Activated T-cell treated with anti-CD3 and anti-CD28 coated beads, Interleukin-2, amount 50 U/mL, for 24 hours (primary cell): ENCODE measurements around the gene AURKAIP1.

ENCODE experiments used
- DNase-seq: peaks from one replicate; pipeline ENCODE4 v3.0.0-alpha.2; 2020
- H3K27ac Mint-ChIP-seq: 2 replicates; pipeline ENCODE4 v1.8.0; 2020; ENCODE audit warnings: mild to moderate bottlenecking, mixed read lengths
- H3K27me3 Mint-ChIP-seq: 2 replicates; pipeline ENCODE4 v1.8.0; 2020; ENCODE audit warnings: mixed read lengths
- H3K36me3 Mint-ChIP-seq: 2 replicates; pipeline ENCODE4 v1.8.0; 2020; ENCODE audit warnings: low read depth, mixed read lengths
- H3K4me1 Mint-ChIP-seq: 2 replicates; pipeline ENCODE4 v1.8.0; 2020; ENCODE audit warnings: low read depth, mixed read lengths
- H3K4me3 Mint-ChIP-seq: 2 replicates; pipeline ENCODE4 v1.8.0; 2020; ENCODE audit warnings: mild to moderate bottlenecking, moderate library complexity, mixed read lengths
- H3K9me3 Mint-ChIP-seq: 2 replicates; pipeline ENCODE4 v1.8.0; 2020; ENCODE audit warnings: mixed read lengths

AURKAIP1 gene

DNA sequence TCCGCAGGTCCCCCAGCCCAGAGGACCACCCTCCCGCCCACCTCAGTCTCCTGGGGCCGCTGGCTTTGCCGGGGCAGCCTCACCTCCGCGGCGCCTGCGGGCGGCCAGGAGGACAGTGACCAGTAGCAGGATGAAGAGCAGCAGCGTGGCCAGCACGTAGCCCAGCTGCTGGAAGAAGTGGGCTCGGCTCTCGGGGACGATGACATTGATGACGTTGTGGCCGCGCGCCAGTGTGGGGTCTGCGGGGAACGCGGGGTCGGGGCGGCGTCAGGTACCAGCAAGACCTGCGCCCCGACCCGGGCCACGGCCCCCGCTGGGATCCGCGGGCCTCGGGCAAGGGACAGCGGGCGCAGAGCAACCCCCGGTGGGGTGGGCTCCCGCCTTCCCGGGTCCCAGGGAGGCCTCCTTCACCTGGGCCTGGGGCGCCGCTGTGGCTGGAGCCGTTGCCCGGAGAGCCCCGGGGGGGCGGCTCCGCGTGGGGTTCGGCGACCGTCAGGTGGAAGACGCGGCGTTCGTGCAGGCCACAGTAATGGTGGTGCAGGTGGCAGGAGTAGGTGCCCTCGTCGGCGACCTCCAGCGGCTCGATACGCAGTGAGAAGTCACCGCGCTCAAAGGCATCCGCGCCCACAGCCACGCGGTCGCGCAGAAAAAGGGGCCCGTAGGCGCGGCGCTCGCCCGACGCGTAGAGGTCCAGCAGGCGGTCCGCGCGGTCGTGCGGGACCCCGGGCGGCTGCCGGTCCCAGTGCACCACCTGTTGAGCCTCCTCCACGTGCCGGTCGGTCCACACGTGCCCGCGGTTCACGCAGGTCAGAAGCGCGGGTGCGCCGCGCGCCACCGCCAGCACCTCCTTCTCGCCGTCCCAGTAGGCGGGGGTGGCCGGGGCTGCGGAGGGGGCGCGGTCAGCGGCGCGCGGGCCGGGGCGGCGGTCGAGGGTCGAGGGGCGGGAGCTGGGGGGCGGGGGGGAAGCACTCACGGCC, 20.4 kb downstream of the AURKAIP1 start:
- Mint-ChIP-seq H3K27ac (no peak overlapping the region), H3K27me3 (peaks cover 40% of the 10 kb centered on the region), H3K4me3 (no peak overlapping the region), H3K9me3 (no peaks in the 10 kb centered on the region), H3K36me3 (no peaks in the 10 kb centered on the region), H3K4me1 (peaks cover 18% of the 10 kb centered on the region)
- DNase-seq: peak; percentile 59

DNA sequence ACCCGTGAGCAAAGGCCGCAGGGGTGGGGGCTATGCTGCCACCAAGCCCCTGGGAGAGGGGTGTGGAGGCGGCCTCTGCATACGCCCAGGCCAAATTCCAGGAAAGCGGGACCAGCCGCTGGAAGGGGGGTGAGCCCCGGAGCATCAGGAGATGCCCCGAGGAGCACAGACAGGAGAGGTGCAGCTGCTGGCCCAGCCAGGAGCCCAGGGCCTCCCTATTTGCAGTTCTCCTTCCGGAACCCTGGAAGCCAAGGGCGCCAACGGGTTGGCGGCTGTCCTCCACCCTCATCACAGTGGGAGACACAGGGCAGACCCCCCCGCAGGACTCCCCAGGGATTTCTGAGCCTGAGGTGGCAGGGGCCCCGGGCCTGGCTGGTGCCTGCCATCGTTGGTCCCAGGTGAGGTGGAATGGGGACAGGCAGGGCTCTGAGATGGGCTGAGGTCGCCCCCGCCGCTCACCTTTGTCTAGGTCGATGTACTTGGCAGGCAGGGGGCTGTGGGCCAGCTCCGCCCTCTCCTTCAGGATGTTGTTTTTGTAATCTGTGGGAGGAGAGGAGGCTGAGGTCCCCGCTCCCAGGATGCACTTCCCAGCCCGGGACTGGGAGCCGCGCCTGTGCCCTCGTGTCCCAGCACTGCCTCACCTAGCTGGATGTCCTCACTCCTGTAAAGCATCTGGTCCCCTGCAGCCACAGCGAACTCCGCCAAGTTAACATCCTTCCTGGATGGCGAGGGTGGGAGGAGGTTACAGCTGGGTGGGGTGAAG, 21.4 kb downstream of the AURKAIP1 start:
- Mint-ChIP-seq H3K4me1 (peaks cover 10% of the 10 kb centered on the region), H3K36me3 (no peaks in the 10 kb centered on the region), H3K27ac (no peak overlapping the region), H3K9me3 (no peaks in the 10 kb centered on the region), H3K4me3 (no peak overlapping the region), H3K27me3 (peaks cover 36% of the 10 kb centered on the region)
- DNase-seq: no peak

DNA sequence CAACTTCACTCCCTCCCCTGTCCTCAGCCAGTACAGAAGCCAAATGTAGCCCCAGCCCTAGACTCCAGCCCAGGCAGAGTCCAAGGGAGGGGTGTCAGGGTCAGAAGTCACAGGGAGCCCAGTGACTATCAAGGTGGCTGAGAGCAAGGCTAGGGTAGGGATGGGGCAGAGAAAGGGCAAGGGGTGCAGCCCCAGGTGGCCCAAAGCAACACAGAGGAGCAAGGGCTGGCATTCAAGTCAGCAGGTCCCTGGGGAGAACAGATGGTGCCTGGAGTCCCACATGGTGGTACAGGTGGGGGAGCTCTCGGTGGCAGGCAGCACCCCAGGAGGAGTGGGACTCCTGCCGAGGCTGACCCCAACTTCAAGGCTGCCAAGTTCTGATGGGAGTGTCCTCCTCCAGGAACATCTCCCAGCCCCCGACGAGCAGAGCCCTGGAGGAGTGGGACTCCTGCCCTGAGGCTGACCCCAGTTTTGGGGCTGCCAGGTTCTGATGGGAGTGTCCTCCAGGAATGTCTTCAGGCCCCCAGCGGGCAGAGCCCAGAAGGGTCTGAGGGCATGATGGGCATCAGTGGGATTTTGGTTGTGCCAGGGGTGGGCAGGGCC, 22.1 kb downstream of the AURKAIP1 start:
- H3K27ac Mint-ChIP-seq: no peak overlapping the region
- H3K4me1 Mint-ChIP-seq: peaks cover 7% of the 10 kb centered on the region
- no peak overlapping the region for H3K4me3 Mint-ChIP-seq
- no peaks in the 10 kb centered on the region for H3K36me3 Mint-ChIP-seq
- H3K9me3 Mint-ChIP-seq: no peaks in the 10 kb centered on the region
- H3K27me3 Mint-ChIP-seq: peaks cover 35% of the 10 kb centered on the region
- no peak for DNase-seq

DNA sequence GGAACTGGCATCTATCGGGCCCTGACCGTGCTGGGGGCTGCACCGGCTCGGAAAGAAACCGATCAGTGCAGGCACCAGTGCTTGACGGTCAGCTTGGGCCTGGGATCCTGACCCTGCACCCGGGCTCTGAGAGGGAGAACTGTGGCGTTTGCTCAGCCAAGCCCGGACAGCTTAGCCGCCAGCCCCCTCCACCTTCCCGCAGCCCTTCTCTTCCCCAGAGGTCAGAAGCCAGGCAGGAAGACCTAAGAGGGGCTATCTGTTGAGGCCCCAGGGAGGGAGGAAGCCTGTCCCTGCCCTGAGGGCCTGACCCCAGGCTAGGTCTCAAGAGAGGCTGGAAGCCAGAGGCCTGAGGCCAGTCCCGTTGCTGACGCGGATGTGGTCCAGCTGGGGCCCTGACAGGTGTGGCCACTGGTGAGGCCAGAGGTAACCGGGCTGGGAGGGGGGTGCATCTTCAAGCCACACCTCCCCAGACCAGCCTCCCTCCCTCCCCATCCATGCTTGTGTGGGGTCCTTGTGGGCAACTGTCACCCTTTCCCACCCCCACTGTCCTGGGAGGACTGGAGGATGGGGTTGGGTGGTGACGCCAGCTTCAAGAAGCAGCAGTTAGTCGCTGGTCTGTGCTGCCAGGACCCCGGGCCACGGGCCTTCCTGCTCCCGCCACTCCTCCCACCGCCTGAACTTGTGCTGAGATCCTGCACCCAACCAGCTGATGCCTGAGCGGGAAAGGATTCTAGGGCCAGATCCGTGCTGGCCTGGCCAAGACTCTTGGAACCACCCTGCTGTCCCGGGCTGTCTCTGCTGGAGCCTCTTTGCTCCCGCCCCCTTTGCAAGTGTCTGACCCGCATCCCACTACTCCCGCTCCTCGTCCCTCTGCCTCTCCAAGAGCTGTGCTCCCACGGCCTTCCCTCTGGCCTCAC, 23.2 kb downstream of the AURKAIP1 start:
- H3K4me3 Mint-ChIP-seq: peak overlapping the region; percentile 62
- peak overlapping the region; percentile 60 for H3K27ac Mint-ChIP-seq
- no peaks in the 10 kb centered on the region for H3K9me3 Mint-ChIP-seq
- DNase-seq: no peak
- peaks cover 26% of the 10 kb centered on the region for H3K27me3 Mint-ChIP-seq
- H3K4me1 Mint-ChIP-seq: peaks cover 18% of the 10 kb centered on the region
- no peaks in the 10 kb centered on the region for H3K36me3 Mint-ChIP-seq

DNA sequence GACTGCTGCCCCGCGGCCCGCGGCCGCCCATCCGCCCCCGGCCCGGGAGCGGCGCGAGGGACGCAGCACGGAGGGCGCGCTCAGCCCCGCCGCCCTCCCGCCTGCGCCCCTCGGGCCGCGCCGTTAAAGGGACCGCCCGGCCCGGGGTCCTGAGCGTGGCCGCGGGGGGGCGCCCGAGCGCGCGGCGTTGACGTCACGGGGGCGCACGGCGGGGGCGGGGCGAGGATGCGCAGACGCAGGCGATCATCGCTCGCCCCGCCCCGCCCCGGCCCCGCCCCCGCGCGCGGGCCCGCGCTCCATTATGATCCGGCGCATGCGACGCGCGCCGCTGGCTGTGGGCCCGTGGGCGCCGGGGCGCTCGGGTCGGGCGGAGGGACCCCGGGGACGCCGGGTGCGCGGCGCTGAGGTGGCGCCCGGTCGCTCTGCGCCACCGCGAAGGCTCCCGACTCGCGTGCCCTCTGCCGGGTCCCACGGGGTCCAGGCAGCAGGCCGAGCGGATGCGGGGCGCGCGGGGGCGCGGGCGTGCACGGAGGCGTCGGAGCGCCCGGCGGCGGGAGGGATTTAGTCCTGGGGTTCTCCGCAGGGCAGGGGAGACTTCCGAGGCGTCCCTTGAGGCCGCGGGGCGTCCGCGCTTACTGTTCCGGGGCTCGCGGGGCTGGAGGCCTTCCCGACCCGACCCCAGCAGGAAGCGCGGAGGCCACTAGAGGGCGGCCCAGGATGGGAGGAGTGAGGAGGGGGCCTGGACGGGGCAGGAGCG, 25.6 kb downstream of the AURKAIP1 start, which contains the start of gene DVL1:
TSS of gene DVL1 (minus strand) at position 163 of the 757 bp plus-strand sequence. CDS start 353 bp downstream, outside the sequence.
- H3K9me3 Mint-ChIP-seq: no peaks in the 10 kb centered on the region
- H3K36me3 Mint-ChIP-seq: no peaks in the 10 kb centered on the region
- H3K27ac Mint-ChIP-seq: peak within 1 kb of the TSS; percentile 77
- peaks cover 37% of the 10 kb centered on the region for H3K4me1 Mint-ChIP-seq
- peak; percentile 82 for DNase-seq
- H3K27me3 Mint-ChIP-seq: peaks cover 25% of the 10 kb centered on the region
- peak within 1 kb of the TSS; percentile 82 for H3K4me3 Mint-ChIP-seq

DNA sequence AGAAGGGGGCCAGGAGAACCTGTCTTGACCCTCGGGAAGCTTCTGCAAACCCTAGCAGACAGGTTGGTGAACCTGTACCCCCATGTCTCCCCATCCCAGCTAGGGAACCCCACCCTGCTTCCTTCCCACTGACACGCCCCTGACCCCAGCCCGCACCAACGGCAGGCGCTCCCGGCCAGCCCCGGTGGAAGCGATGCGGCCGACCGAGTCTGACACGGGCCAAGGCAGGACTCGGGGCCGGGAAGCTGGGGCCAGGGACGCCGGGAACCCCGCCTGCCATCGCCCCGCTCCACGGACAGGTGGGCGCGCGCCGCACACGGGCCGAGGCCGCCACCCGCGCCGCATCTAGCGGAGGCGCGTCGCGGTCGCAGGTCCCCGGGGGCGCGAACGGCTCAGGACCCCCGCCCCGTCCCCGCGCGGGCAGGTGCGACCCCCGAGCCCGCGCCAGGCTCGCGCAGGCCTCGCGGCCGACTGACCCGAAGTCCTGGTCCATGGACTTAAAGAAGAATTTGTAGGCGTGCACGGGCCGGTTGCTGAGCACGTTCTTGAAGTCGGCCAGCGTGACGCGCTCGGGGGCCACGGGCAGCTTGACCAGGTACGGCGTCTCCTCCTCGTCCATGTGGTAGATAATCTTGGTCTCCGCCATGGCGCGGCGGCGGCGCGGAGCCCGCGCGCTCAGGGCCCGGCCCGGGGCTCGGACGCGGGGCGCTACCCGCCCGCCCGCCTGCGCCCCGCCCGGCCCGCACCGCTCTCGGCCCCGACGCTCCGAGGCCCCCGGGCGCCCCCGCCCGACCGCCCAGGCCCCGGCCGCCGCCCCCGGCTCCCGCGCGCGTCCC, 26.4 kb downstream of the AURKAIP1 start:
- Mint-ChIP-seq H3K27me3 (peaks cover 18% of the 10 kb centered on the region), H3K4me3 (peak overlapping the region; percentile 82), H3K9me3 (no peaks in the 10 kb centered on the region), H3K36me3 (no peaks in the 10 kb centered on the region), H3K4me1 (peaks cover 35% of the 10 kb centered on the region), H3K27ac (peak overlapping the region; percentile 77)
- DNase-seq: no peak

DNA sequence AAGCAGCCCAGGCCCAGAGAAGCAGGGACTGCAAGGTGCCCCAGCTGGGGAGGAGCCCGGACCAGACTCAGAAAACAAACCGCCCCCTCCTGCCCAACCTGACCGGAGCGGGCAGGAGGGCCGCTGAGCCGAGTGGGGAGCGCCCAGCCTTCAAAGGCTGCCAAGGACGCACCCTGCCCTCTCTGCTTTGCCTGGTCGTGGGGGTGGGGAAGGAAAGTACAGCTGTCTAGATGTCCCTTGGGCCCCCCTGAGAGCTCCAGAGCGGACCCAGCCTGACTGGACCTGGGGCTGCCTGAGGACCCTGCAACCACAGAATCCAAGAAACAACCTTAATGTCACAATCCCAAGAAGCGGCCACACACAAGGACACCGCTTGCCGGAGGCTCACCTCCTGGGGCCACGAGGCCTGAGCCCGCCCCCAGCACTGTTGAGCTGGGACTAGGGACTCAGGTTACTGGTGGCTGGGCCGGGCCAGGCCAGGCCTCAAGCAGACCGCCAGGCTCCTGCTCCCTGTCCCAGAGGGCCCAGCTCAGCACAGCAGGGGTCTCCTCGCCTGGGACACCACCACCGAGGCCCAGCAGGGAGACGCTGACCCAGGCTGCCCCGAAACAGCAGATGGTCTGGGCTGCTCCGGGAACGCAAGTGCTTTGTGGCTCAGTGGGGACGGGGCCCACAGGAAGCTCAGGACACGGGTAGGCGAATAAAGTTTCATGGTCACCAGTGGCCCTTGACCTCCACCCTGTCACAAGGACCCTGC, 27.2 kb downstream of the AURKAIP1 start:
- Mint-ChIP-seq H3K9me3 (no peaks in the 10 kb centered on the region), H3K27me3 (peaks cover 10% of the 10 kb centered on the region), H3K4me1 (peaks cover 35% of the 10 kb centered on the region), H3K36me3 (no peaks in the 10 kb centered on the region), H3K27ac (peak overlapping the region; percentile 77), H3K4me3 (peak overlapping the region; percentile 82)
- DNase-seq: no peak

DNA sequence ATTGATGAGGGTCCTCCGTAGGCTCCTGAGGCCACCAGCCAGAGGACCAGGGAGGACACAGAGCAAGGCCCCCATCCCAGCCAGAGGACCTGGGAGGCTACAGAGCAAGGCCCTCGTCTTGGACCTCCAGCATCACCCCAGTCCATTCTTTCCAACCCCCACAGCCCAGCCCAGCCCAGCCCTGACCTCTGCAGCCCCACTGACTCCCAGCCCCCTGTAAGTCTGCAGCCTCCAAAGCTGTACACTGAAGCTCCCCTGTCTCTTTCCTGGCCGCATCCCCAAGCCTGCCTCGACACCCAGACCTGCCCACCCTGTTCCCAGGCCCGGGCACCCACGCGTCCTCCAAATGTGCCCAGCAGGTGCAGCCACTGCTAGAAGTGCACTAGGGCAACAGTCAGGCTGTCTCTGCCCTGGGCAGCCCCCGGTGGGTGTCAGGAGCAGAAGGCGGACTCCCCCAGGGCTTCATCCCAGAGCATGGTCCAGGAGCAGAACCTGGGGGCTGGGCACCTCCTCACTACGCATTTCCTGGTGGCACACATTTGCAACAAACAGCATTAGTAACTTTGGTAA, 27.9 kb downstream of the AURKAIP1 start:
- H3K36me3 Mint-ChIP-seq: no peaks in the 10 kb centered on the region
- H3K27ac Mint-ChIP-seq: peak overlapping the region; percentile 37
- DNase-seq: no peak
- H3K27me3 Mint-ChIP-seq: peaks cover 2% of the 10 kb centered on the region
- H3K4me1 Mint-ChIP-seq: peaks cover 32% of the 10 kb centered on the region
- H3K4me3 Mint-ChIP-seq: peak overlapping the region; percentile 82
- H3K9me3 Mint-ChIP-seq: no peaks in the 10 kb centered on the region

DNA sequence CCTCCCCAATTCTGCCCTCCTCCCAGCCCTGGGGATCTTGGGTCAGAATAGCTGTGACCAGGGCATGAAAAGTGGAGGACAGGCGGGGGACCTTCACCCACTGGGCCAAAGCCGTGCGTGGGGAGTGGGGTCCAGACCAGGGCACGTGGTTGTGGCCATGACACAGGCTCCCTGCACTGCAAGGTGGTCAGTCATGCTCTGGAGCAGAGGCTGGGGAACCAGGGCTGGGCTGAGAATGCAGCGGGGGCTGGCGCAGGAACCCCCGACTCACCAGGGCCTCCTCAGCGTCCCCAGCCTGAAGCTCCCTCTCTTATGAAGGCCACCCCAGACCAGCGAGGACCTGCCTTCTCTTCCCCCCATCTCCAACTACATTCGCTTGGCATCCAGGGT, 28.5 kb downstream of the AURKAIP1 start:
- Mint-ChIP-seq H3K4me3 (peak overlapping the region; percentile 41), H3K27ac (no peak overlapping the region), H3K27me3 (no peaks in the 10 kb centered on the region), H3K36me3 (peaks cover 4% of the 10 kb centered on the region), H3K4me1 (peaks cover 30% of the 10 kb centered on the region), H3K9me3 (no peaks in the 10 kb centered on the region)
- DNase-seq: no peak

DNA sequence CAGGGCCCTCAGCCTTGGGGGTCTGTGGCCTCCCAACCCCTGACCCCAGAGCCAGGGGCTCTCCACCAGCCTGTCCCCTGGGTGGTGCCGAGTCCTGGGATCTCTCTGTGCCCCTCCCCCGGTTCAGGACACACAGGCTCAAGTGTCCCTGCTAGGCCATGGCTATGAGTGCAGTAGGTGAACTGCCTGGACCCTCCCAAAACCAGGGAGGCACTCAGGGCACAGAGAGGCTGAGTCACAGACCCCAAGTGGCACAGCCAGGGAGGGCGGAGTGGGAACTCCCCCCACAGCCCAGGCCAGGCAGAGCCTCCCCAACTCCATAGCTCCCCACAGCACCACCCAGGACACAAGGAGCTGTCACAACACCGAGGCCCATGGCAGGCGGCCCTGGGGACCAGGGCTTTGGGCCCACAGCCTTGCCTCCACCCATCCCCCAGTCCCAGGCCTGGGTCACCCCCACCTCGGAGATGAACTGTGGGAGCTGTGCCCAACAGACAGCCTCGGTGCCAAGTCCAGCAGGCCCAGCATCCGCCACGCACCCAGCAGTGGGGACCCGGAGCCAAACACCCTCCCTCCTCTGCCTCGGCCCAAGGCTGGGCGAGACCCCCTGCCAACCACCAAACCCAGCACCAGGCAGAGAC, 29.0 kb downstream of the AURKAIP1 start:
- Mint-ChIP-seq H3K9me3 (no peaks in the 10 kb centered on the region), H3K4me3 (no peak overlapping the region), H3K36me3 (peaks cover 9% of the 10 kb centered on the region), H3K27me3 (no peaks in the 10 kb centered on the region), H3K4me1 (peaks cover 30% of the 10 kb centered on the region), H3K27ac (no peak overlapping the region)
- DNase-seq: no peak

DNA sequence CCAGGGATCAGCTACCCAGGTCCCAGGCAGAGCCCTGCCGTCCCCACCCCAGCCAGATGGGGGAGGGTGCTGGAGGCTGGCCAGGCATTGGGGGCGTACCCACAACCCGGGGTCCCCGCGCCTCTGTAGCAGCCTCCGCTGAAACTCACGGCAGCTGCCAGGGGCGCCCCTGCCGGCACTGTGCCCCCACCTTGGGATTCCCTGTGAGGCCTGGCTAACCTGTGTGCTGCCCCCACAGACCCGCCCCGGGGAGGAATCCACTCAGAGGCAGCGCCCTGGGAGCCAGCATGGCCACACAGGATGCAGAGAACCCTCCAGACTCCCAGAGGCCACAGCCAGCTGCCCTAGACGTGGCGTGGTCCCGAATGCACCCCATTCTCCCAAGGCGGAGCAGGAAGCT, 29.6 kb downstream of the AURKAIP1 start:
- no peak for DNase-seq
- Mint-ChIP-seq H3K36me3 (peaks cover 15% of the 10 kb centered on the region), H3K9me3 (no peaks in the 10 kb centered on the region), H3K27me3 (no peaks in the 10 kb centered on the region), H3K27ac (no peak overlapping the region), H3K4me3 (no peak overlapping the region), H3K4me1 (peaks cover 30% of the 10 kb centered on the region)
